ENCODE data around the gene GRID1. TPM values are rescaled to one million over a fixed set of nuclear protein-coding genes. Genes with fewer than 3 reads are reported as not detected.
"Not testable (repeated sequence)": the region's sequence is repeated elsewhere in the genome, so short reads cannot be mapped to it uniquely, and the experiment has no call there.

The GRID1 gene
- polyA plus RNA-seq, 5 donors = 0.54 to 1.5 (median 1.1) TPM

DNA sequence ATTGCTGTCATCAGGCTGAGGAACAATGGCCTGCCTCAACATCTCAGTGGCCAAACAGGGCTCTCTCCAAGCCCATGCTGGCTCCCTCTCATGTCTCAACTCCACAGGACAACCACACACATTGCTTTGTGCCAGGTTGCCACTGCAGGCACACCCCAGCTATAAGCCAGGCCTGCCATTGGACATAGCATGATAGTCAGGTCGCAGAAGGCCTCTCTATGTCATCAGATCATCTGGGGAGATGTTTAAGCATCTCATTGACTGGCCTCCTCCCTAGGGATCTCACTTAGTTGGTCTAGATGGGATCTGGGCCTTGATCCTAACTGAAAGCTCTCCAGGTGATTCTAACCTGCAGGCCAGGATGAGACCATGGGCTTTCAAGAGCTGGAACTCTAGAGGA lies 257.2 kb downstream of the GRID1 start:
- DNase-seq = no peak

DNA sequence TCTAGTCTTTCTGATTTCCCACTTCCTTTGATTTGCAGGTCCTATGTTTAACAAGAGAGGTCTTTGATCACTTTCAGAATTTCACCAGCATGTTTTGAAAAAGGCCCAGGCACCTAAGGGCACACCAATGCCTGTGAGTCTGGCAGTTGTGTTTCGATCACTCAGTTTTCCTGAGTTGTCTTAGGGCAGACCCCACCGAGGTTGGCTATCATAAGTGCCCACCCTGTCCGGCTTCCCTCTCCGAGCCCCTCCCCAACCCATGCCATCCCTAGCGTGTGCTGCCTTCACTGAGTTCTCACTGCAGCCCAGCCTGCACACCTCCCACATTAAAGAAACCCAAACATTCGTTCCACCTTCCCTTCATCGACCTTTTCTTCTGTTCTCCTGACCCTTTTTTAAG lies 257.9 kb downstream of the GRID1 start:
- no peak for DNase-seq

- DNase-seq = not testable (repeated sequence)
Measured at GRCh38 chr10:86107611-86108310, 258.8 kb downstream of the GRID1 start.

GRCh38 chr10:86107131-86107530 lies 259.5 kb downstream of the GRID1 start:
- no peak for DNase-seq

GRCh38 chr10:86106616-86107015 lies 260.0 kb downstream of the GRID1 start:
- DNase-seq = no peak

DNA sequence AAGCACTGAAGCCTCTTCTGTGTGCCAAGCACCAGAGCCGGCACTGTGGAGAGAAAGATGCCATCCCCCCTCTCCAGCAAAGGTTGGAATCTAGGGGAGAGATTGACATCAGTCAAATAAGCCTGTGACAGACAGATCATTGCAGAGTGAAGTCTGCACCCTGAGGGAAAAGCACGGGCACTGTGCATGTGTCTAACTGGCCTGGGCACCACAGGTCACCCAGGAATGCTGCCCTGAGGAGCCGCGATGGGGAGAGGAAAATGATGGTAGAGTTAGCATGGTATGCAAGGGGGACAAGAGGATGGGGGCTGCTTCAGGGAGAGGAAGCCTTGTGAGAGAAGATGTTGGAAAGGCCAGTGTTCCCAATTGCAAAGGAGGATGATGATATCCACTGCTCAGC lies 261.0 kb downstream of the GRID1 start:
- no peak for DNase-seq

DNA sequence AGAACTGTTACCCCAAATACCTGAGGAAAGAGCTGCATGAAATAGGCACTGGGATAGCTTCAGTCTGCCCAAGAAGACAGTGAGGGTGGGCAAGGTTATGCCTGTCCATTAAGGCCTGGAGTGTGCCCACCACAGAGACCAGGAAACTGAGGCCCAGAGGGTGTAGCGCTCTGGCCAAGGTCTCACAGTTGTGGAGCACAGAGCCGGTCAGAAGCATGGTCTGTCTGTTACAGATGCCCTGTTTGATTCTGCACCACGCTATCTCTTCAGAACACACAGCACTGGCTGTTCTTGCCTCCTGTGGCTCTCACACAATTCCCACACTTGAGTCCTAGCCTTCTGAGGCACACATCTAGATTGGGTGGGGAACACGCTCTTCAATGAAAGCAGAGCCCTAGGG lies 261.4 kb downstream of the GRID1 start:
- DNase-seq = no peak

DNA sequence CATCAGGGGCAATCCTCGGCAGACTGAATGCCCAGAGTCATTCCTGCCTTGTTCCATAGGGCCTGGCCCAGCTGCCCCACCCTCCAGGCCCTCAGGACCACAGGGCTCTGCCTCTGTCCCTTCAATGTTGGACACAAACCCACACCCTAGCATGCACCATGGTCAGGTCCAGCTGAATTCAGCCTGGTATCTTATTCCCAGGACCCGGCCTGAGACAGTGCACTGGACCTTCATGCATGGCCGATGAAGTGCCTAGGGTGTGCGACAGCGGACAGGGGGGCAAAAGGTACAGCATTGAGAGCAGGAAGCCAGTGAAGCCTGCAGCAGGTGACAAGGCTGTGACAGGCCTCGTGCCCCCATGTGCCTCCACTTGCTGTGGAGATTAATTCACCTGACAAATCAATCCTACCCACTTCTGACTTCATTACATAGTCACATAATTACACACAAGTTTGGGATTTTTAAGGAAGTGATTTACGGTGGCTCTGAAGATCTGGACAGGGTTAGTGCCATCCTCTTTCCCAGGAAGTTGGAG lies 261.9 kb downstream of the GRID1 start:
- no peak for DNase-seq

DNA sequence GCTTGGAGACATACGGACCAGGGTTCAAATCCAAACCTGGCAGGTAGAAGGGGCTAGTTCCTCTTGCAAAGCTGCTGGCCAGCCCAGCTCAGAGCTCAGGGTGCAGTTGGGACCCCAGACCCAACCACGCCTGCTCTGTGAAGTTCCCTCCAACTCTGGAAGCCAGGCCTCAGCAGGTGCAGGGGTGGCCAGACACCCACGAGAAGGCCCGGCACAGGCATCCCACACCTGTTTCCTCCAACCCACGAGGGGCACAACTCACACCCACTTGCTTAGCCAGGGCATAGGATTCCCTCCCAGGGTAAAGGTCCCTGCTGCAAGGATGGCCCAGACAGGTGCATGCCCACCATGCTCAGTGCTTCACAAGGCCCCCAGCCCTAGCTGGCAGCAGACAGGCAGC lies 262.4 kb downstream of the GRID1 start:
- DNase-seq = no peak

- no peak for DNase-seq
Measured at GRCh38 chr10:86103391-86104101, 263.0 kb downstream of the GRID1 start.

- DNase-seq = no peak
Measured at GRCh38 chr10:86102451-86102850, 264.1 kb downstream of the GRID1 start.

DNA sequence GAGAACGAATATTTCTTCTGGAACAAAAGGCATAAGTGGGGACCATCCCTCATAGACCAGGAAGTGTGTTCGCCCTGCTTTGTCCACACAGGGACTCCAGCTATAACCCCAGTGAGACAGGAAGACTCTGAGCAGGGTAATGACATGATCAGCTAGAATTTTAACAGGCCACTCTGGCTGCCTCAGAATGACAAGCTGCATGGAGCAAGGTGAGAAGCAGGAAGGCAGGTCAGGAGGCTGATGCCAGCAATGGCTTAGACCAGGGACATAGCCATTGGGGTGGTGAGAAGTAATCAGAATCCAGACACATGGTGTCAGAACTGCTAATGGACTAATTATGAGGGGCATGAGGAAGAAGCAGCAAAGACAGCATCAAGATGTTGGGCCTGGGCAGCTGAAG lies 264.6 kb downstream of the GRID1 start:
- DNase-seq = no peak

DNA sequence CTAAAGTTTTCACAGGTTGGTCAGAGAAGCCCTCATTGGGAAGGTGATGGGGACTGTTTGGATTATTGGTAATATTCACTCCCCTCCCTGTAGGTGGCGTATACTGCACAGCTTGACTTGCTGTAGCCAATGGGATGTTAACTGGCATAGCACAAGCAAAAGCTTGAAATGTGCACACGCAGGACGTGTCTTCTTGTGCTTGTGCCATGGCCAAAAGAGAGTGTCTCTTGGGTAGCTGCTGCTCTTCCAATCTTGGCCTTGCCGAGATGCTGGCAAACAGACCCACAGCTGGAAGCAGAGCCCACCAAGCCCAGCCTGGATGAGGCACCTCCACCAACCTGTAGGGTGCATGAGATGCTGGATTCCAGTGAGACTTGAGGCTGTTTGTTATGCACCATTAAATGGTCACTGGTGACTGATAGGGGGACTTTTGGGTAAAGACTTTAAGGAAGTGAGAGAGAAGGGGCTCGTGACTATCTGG lies 266.0 kb downstream of the GRID1 start:
- DNase-seq = no peak

GRCh38 chr10:86099542-86100334 lies 266.9 kb downstream of the GRID1 start:
- no peak for DNase-seq

- DNase-seq = no peak
Measured at GRCh38 chr10:86098187-86098881, 268.3 kb downstream of the GRID1 start.

DNA sequence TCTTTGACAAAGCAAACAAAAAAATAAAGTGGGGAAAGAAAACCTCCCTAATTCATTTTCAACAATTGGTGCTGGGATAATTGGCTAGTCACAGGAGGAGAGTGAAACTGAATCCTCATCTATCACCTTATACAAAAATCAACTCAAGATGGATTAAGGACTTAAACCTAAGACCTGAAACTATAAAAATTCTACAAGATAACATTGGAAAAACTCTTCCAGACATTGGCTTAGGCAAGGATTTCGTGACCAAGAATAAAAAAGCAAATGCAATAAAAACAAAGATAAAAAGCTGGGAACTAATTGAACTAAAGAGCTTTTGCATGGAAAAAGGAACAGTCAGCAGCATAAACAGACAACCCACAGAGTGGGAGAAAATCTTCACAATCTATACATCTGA lies 271.5 kb downstream of the GRID1 start:
- not testable (repeated sequence) for DNase-seq

GRCh38 chr10:86092311-86092710 lies 274.3 kb downstream of the GRID1 start:
- not testable (repeated sequence) for DNase-seq

DNA sequence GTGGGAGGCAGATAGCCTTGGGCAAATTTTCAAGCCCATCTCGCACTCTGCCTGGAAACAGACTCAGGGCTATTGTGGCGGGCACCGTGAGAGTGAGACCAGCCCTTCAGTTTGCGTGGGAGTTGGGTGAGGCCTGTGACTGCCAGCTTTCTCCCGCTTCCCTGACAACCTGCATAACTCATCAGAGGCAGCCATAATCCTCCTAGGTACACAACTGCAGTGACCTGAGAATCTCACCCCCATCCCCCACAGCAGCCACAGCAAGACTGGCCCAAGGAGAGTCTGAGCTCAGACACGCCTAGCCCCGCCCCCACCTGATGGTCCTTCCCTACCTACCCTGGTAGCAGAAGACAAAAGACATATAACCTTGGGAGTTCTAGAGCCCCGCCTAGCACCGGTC lies 275.4 kb downstream of the GRID1 start:
- DNase-seq = no peak

- no peak for DNase-seq
Measured at GRCh38 chr10:86090807-86091206, 275.8 kb downstream of the GRID1 start.

- DNase-seq = no peak
Measured at GRCh38 chr10:86087716-86088115, 278.9 kb downstream of the GRID1 start.

DNA sequence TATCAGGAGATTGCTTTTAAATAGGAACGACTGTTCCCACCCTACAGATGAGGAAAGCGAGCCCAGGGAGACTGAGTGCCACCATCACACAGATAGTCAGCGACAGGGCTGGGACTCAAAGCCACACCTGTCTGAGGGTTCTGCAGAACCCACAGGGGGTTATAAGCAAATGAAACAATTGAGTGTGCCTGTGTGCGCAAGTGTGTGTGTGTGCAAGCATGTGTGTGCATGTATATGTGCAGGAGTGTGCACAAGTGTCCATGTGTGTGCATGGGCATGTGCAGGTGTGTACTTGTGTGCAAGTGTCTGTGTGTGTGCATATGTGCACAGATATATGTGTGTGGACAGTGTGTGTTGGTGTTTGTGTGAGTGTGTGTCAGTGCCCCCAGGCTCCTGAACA lies 280.2 kb downstream of the GRID1 start:
- no peak for DNase-seq

GRCh38 chr10:86085686-86086085 lies 280.9 kb downstream of the GRID1 start:
- no peak for DNase-seq

Measured in right lung (tissue), 5 donors.